ENCODE data around the gene OTOS.

OTOS gene

GRCh38 chr2:240149943-240150784, 9.7 kb upstream of the OTOS start:
- no peak for FAIRE-seq

GRCh38 chr2:240147911-240148587, 7.6 kb upstream of the OTOS start:
- no peak for FAIRE-seq

- no peak for FAIRE-seq
Observed at GRCh38 chr2:240147382-240147781, 6.9 kb upstream of the OTOS start.

GRCh38 chr2:240146627-240147278, 6.3 kb upstream of the OTOS start:
- FAIRE-seq: no peak

GRCh38 chr2:240146141-240146561, 5.7 kb upstream of the OTOS start:
- no peak for FAIRE-seq

- FAIRE-seq: no peak
Observed at GRCh38 chr2:240145461-240145860, 5.0 kb upstream of the OTOS start.

GRCh38 chr2:240144649-240145261, 4.3 kb upstream of the OTOS start:
- no peak for FAIRE-seq

GRCh38 chr2:240143801-240144648, 3.6 kb upstream of the OTOS start:
- FAIRE-seq: no peak

- no peak for FAIRE-seq
Observed at GRCh38 chr2:240143276-240143675, 2.8 kb upstream of the OTOS start.

- no peak for FAIRE-seq
Observed at GRCh38 chr2:240142859-240143258, 2.4 kb upstream of the OTOS start.

- no peak for FAIRE-seq
Observed at GRCh38 chr2:240142256-240142775, 1.9 kb upstream of the OTOS start.

- no peak for FAIRE-seq
Observed at GRCh38 chr2:240141736-240142135, 1.3 kb upstream of the OTOS start.

GRCh38 chr2:240140920-240141319, 462 bp upstream of the OTOS start:
- FAIRE-seq: no peak

GRCh38 chr2:240139666-240140393, 628 bp downstream of the OTOS start:
- no peak for FAIRE-seq

GRCh38 chr2:240139011-240139441, 1.4 kb downstream of the OTOS start:
- FAIRE-seq: no peak

GRCh38 chr2:240138254-240138984, 2.0 kb downstream of the OTOS start:
- no peak for FAIRE-seq

GRCh38 chr2:240137596-240138253, 2.7 kb downstream of the OTOS start:
- no peak for FAIRE-seq

- FAIRE-seq: no peak
Observed at GRCh38 chr2:240136671-240137292, 3.7 kb downstream of the OTOS start.

- FAIRE-seq: no peak
Observed at GRCh38 chr2:240136013-240136670, 4.3 kb downstream of the OTOS start, which contains the start of gene COPS9. Gene COPS9 (minus strand): TSS chr2:240136305. CDS start chr2:240136284, 21 bp downstream.

Measured in TTC549 (cell line).